Large intestine (tissue), 3 donors: Measurements from ENCODE around the gene TDP2. TPM values are rescaled to one million over a fixed set of nuclear protein-coding genes. Genes with fewer than 3 reads are reported as not detected.

Experiments used
- DNase-seq, 2 donors: peaks; one replicate each; pipeline versions ENCODE4 v3.0.0 to v3.0.0-alpha.2; 2013
- H3K27ac ChIP-seq: one replicate; pipeline ENCODE4 v1.5.1; 2013; ENCODE audit warnings: low read length
- H3K27me3 ChIP-seq: 2 replicates; pipeline ENCODE4 v1.6.1; 2013; ENCODE audit warnings: low read length; ENCODE audit not compliant: control insufficient read depth, insufficient read depth
- H3K36me3 ChIP-seq: 2 replicates; pipeline ENCODE4 v1.6.1; 2013; ENCODE audit warnings: low read length; ENCODE audit not compliant: control insufficient read depth, insufficient read depth
- H3K4me1 ChIP-seq: one replicate; pipeline ENCODE4 v1.6.1; 2013; ENCODE audit warnings: low read length; ENCODE audit not compliant: control insufficient read depth, insufficient read depth
- H3K4me3 ChIP-seq: one replicate; pipeline ENCODE4 v1.5.1; 2013; ENCODE audit warnings: low read length
- H3K9me3 ChIP-seq: one replicate; pipeline ENCODE4 v1.6.1; 2013; ENCODE audit warnings: mild to moderate bottlenecking, low read depth, low read length, moderate library complexity; ENCODE audit not compliant: control insufficient read depth
- WGBS: methylation state at CpG from one replicate; pipeline ENCODE4 v1.1.5; 2013; ENCODE audit warnings: low lambda C conversion rate; ENCODE audit not compliant: insufficient coverage; 5-methylcytosine and 5-hydroxymethylcytosine counted together
- polyA plus RNA-seq: library from polyadenylated mRNA; unstranded; fragments of 120-200 nt; gene quantifications from one replicate; pipeline ENCODE4 v1.2.1, GENCODE V29; 2013

TDP2 gene
- polyA plus RNA-seq, 1 donor, result 292 TPM

GRCh38 chr6:24603241-24603640, 63.5 kb downstream of the TDP2 start:
- H3K27me3 ChIP-seq, result no peaks in the 10 kb centered on the region
- no CpG with 5 or more reads among the region's 2 CpGs for WGBS
- no peak for DNase-seq
- no peak overlapping the region for H3K27ac ChIP-seq
- no peaks in the 10 kb centered on the region for H3K9me3 ChIP-seq
- H3K36me3 ChIP-seq, result no peaks in the 10 kb centered on the region
- H3K4me3 ChIP-seq, result no peak overlapping the region
- H3K4me1 ChIP-seq, result peaks cover 9% of the 10 kb centered on the region

- no peak for DNase-seq
- no peaks in the 10 kb centered on the region for H3K27me3 ChIP-seq
- no peak overlapping the region for H3K4me3 ChIP-seq
- no peaks in the 10 kb centered on the region for H3K36me3 ChIP-seq
- H3K4me1 ChIP-seq, result no peaks in the 10 kb centered on the region
- H3K27ac ChIP-seq, result no peak overlapping the region
- WGBS, result no CpG with 5 or more reads among the region's 4 CpGs
- no peaks in the 10 kb centered on the region for H3K9me3 ChIP-seq
These were observed 65.8 kb downstream of the TDP2 start for GRCh38 chr6:24600903-24601302.

Other genes with a start within 250 kb of the TDP2 start
- 2.2 TPM for gene GPLD1, start 177.3 kb downstream of the TDP2 start, polyA plus RNA-seq
- gene ALDH5A1, start 171.9 kb downstream of the TDP2 start, polyA plus RNA-seq, result 29.8 TPM
- 0.96 TPM for gene KIAA0319, start 20.7 kb downstream of the TDP2 start, polyA plus RNA-seq
- gene ACOT13, start 178 bp upstream of the TDP2 start, polyA plus RNA-seq, result 17.6 TPM
- 84.4 TPM for gene C6orf62, start 52.3 kb upstream of the TDP2 start, polyA plus RNA-seq
- gene GMNN, start 108.0 kb upstream of the TDP2 start, polyA plus RNA-seq, result 36.0 TPM
- not detected for gene ARMH2, start 132.0 kb upstream of the TDP2 start, polyA plus RNA-seq